ENCODE data around the gene ZEB2. TPM values are rescaled to one million over a fixed set of nuclear protein-coding genes. Genes with fewer than 3 reads are reported as not detected.

The ZEB2 gene
- total RNA-seq, 4 donors from 2014 or later = 12.4 to 149 (median 29.9) TPM

GRCh38 chr2:144475569-144476275, 44.2 kb downstream of the ZEB2 start:
- H3K27ac ChIP-seq = no peak overlapping the region

GRCh38 chr2:144475044-144475443, 44.9 kb downstream of the ZEB2 start:
- no peaks in the 10 kb centered on the region for H3K36me3 ChIP-seq
- H3K27me3 ChIP-seq = no peaks in the 10 kb centered on the region
- H3K27ac ChIP-seq = no peak overlapping the region
- TF ChIP-seq POLR2A (IDR thresholded peaks at IDR 0.05) (no peak), CTCF (IDR thresholded peaks at IDR 0.05) (no peak)
- H3K4me1 ChIP-seq = peaks cover 0 to 10% (median 0%) of the 10 kb centered on the region in 4 donors
- DNase-seq = no peak
- H3K4me3 ChIP-seq = no peak overlapping the region
- H3K9me3 ChIP-seq = no peaks in the 10 kb centered on the region

More at GRCh38 chr2:144475569-144476275, 44.2 kb downstream of the ZEB2 start:
- Histone ChIP-seq H3K4me3 (no peak overlapping the region), H3K9me3 (no peaks in the 10 kb centered on the region), H3K4me1 (peaks cover 0 to 10% (median 0%) of the 10 kb centered on the region in 4 donors), H3K36me3 (no peaks in the 10 kb centered on the region), H3K27me3 (no peaks in the 10 kb centered on the region)
- no peak for DNase-seq
- TF ChIP-seq CTCF (IDR thresholded peaks at IDR 0.05) (no peak), POLR2A (IDR thresholded peaks at IDR 0.05) (no peak)

- Histone ChIP-seq H3K4me1 (peaks cover 0 to 7% (median 0%) of the 10 kb centered on the region in 4 donors), H3K9me3 (no peaks in the 10 kb centered on the region), H3K4me3 (no peak overlapping the region), H3K36me3 (no peaks in the 10 kb centered on the region), H3K27me3 (no peaks in the 10 kb centered on the region), H3K27ac (no peak overlapping the region)
- DNase-seq = no peak
- TF ChIP-seq CTCF (IDR thresholded peaks at IDR 0.05) = no peak
- no peak for TF ChIP-seq POLR2A (IDR thresholded peaks at IDR 0.05)
Observed at GRCh38 chr2:144474017-144474416, 45.9 kb downstream of the ZEB2 start.

GRCh38 chr2:144472911-144473310, 47.0 kb downstream of the ZEB2 start:
- no peaks in the 10 kb centered on the region for H3K36me3 ChIP-seq
- no peaks in the 10 kb centered on the region for H3K27me3 ChIP-seq
- TF ChIP-seq POLR2A (IDR thresholded peaks at IDR 0.05) (no peak), CTCF (IDR thresholded peaks at IDR 0.05) (no peak)
- H3K4me1 ChIP-seq = peaks cover 0 to 7% (median 0%) of the 10 kb centered on the region in 4 donors
- DNase-seq = no peak
- no peaks in the 10 kb centered on the region for H3K9me3 ChIP-seq
- H3K4me3 ChIP-seq = no peak overlapping the region
- no peak overlapping the region for H3K27ac ChIP-seq

- TF ChIP-seq CTCF (IDR thresholded peaks at IDR 0.05) = no peak
- no peak for TF ChIP-seq POLR2A (IDR thresholded peaks at IDR 0.05)
- Histone ChIP-seq H3K4me3 (no peak overlapping the region), H3K27ac (no peak overlapping the region), H3K4me1 (peaks cover 0 to 7% (median 0%) of the 10 kb centered on the region in 4 donors), H3K9me3 (no peaks in the 10 kb centered on the region), H3K36me3 (no peaks in the 10 kb centered on the region), H3K27me3 (no peaks in the 10 kb centered on the region)
- no peak for DNase-seq
Observed at GRCh38 chr2:144472046-144472412, 47.9 kb downstream of the ZEB2 start.
